CD4-positive, alpha-beta T cell treated with Interleukin-17A for 4 hours (primary cell): ENCODE data around the gene GCK.

Experiments
- DNase-seq: peaks from one replicate; pipeline ENCODE4 v3.0.0-alpha.2; 2020; ENCODE audit warnings: mixed read lengths

GCK gene

GRCh38 chr7:44114586-44115310, 74.5 kb downstream of the GCK start:
- DNase-seq: no peak

DNA sequence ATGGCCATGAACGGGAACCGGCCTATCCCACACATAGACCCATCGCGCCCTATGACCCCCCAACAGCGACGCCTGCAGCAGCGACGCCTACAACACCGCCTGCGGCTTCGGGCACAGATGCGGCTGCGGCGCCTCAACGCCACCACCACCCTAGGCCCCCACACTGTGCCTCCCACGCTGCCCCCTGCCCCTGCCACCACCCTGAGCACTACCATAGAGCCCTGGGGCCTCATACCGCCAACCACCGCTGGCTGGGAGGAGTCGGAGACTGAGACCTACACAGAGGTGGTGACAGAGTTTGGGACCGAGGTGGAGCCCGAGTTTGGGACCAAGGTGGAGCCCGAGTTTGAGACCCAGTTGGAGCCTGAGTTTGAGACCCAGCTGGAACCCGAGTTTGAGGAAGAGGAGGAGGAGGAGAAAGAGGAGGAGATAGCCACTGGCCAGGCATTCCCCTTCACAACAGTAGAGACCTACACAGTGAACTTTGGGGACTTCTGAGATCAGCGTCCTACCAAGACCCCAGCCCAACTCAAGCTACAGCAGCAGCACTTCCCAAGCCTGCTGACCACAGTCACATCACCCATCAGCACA, 75.4 kb downstream of the GCK start:
- DNase-seq: no peak

- DNase-seq: no peak
Observed at GRCh38 chr7:44112997-44113763, 76.1 kb downstream of the GCK start.

DNA sequence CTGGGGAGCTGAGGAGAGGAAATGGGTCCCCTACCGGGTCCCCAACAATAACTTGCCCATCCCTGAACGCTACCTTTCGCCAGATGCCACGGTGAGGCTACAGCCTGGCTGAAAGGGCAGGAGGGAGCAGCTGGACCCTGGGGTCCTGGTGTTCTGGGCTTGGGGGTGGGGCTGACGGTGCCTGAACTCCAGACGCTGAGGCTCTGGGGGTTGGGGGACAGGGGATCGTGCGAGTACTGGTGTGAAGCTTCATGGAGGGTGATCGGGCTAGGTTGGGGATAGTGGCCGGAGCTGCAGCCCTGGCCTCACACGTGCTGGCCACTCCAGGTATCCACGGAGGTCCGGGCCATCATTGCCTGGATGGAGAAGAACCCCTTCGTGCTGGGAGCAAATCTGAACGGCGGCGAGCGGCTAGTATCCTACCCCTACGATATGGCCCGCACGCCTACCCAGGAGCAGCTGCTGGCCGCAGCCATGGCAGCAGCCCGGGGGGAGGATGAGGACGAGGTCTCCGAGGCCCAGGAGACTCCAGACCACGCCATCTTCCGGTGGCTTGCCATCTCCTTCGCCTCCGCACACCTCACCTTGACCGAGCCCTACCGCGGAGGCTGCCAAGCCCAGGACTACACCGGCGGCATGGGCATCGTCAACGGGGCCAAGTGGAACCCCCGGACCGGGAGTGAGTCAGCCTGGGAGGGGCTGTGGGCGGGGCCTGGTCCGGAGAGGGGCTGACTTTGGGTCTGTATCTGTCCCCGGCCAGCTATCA, 76.8 kb downstream of the GCK start:
- DNase-seq: no peak

GRCh38 chr7:44111761-44112160, 77.5 kb downstream of the GCK start:
- no peak for DNase-seq

- no peak for DNase-seq
Observed at GRCh38 chr7:44110719-44111635, 78.3 kb downstream of the GCK start.

GRCh38 chr7:44109991-44110390, 79.2 kb downstream of the GCK start:
- DNase-seq: no peak

DNA sequence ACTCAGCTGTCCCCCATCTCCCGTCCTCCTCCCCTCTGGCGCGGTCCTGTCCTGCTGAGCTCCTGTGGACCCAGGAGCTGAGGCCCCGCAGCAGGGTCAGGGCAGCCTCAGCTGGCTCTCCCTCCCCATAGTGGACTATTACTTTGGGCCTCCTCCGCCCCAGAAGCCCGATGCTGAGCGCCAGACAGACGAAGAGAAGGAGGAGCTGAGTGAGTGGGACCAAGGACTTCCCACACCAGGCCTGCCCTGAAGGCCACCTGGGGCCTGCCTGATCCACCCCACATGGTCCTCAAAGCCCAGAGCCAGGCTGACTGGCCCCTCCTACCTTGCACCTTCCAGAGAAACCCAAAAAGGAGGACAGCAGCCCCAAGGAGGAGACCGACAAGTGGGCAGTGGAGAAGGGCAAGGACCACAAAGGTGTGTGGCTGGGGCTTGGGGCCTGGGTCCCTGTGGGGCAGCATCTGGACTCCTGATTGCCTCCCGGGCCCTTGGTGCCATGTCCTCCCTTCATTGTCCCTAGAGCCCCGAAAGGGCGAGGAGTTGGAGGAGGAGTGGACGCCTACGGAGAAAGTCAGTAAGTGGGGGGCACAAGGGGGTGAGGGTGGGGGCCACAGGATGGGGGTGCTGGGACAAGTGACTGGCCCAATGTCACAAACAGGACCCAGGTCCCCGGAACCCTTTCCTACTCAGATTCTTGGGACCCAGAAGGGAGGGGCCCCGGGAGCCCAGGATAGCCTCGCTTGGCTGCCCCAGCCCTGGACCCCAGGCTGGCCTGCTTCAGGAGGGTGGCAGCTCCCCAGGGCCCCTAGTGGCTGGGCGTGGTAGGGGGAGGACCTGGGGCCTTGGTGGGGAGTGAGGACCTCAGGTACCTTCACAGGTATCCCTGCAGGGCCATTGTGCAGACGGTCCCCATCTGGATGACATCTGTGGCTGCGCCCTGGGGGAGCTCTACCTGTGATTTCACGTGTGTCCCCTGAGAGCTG, 80.2 kb downstream of the GCK start:
- DNase-seq: no peak

GRCh38 chr7:44107961-44108767, 81.1 kb downstream of the GCK start:
- no peak for DNase-seq

- no peak for DNase-seq
Observed at GRCh38 chr7:44107116-44107960, 81.9 kb downstream of the GCK start.

- no peak for DNase-seq
Observed at GRCh38 chr7:44106311-44107065, 82.8 kb downstream of the GCK start.

DNA sequence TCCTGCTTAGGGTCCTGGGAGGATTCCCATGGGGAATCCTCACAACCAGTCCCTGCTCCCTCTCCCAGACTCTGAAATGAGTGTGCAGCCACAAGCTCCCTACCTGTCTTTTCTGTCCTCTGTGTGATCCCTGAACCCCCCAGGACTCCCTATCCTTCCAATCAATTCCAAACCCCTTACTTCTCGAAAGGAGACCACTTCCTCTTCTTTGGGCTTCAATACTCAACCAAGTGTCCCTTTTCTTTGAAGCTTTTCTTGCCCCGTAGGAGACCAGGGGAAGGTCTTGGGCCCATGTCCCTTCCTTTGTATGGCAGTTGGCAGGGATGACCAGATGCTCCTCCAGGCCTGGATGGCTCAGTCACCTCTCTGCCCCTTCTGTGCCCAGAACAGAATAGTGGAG, 83.4 kb downstream of the GCK start:
- no peak for DNase-seq

GRCh38 chr7:44104860-44105771, 84.1 kb downstream of the GCK start:
- no peak for DNase-seq

DNA sequence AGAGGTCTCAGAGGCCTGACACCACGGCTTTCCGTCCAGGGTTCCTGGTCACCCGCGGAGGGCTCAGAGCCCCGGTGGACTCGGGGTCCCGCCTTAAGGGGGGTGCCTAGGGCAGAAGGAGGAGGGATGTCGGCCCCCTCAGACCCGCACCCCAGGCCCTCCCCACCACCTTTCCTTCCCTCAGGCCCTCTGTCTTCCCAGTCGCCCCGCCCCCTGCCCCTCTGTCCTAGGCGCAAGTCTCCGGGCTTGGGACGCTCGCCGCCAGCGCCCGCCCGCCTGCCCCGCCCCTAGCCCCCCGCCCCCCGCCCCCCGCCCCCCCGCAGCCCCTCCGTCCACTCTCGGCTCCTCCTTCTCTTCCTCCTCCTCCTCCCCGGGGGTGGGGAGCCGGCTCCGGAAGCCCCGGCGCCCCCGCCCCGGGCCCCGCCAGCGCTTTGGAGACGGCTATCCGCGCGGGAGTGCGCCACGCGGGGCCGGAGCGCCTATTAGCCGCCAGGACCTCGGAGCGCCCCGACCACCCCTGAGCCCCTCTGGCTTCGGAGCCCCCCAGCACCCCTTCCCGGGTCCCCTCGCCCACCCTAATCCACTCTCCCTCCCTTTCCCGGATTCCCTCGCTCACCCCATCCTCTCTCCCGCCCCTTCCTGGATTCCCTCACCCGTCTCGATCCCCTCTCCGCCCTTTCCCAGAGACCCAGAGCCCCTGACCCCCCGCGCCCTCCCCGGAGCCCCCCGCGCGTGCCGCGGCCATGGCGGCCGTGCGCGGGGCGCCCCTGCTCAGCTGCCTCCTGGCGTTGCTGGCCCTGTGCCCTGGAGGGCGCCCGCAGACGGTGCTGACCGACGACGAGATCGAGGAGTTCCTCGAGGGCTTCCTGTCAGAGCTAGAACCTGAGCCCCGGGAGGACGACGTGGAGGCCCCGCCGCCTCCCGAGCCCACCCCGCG, 85.0 kb downstream of the GCK start, which contains the start of gene AEBP1:
TSS of gene AEBP1 (plus strand) at position 423 of the 937 bp plus-strand sequence. CDS start at position 744, 321 bp downstream.
- DNase-seq: peak; percentile 58

GRCh38 chr7:44103566-44103922, 85.7 kb downstream of the GCK start:
- DNase-seq: no peak
